Esophagus muscularis mucosa (tissue), 3 donors: ENCODE measurements around the gene UBE4A.

ENCODE experiments used
- CTCF ChIP-seq, 3 experiments: fragments of 200-600 bp in 2 of 3; fragments of 450-650 bp in 1 of 3; sonication (generic) in 2 of 3; IDR thresholded peaks; one replicate each; pipeline ENCODE4 v1.5.1; 2017 to 2019; ENCODE audit warnings: antibody characterized with exemption in 3 of 3, mild to moderate bottlenecking in 2 of 3, moderate library complexity in 1 of 3
- POLR2AphosphoS5 ChIP-seq, 2 donors: sonication (generic); formaldehyde crosslinking; IDR thresholded peaks; one replicate each; pipeline ENCODE4 v1.6.1; 2017; ENCODE audit warnings: antibody characterized with exemption in 2 of 2

DNA sequence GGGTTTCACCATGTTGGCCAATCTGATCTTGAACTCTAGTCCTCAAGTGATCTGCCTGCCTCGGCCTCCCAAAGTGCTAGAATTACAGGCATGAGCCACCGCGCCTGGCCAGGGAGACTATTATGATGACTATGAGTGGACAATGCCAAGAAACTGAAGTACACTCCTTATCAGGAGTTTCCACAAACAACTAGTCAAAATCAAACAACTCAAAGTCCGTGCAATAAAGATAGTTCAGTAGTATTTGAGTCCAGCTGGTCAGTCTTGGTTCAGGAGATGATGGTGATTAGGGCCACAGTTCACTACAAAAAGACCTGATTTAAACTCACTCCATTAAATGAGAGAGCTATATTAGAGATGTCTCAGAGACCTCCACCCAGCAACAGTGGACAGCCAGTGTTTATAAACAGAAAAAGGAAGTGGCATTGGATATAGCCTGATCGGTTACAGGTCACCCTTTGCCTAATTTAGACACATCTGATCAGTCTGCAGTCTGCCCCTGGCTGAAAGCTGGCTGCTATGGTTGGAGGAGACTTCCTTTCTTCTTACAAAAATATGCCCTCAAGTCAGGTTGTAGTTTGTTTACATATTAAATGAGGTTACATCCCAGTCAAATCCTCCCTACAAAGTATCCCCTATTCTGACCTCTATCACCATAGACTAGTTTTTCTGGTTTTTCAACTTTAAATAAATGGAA lies 37.9 kb upstream of the UBE4A start:
- TF ChIP-seq POLR2AphosphoS5 (IDR thresholded peaks at IDR 0.05) (no peak), CTCF (IDR thresholded peaks at IDR 0.05) (no peak)
